ENCODE results near the gene FXYD4. TPM values are rescaled to one million over a fixed set of nuclear protein-coding genes. Genes with fewer than 3 reads are reported as not detected.

The FXYD4 gene
- total RNA-seq, 2 experiments from 2014 or later, result not detected

DNA sequence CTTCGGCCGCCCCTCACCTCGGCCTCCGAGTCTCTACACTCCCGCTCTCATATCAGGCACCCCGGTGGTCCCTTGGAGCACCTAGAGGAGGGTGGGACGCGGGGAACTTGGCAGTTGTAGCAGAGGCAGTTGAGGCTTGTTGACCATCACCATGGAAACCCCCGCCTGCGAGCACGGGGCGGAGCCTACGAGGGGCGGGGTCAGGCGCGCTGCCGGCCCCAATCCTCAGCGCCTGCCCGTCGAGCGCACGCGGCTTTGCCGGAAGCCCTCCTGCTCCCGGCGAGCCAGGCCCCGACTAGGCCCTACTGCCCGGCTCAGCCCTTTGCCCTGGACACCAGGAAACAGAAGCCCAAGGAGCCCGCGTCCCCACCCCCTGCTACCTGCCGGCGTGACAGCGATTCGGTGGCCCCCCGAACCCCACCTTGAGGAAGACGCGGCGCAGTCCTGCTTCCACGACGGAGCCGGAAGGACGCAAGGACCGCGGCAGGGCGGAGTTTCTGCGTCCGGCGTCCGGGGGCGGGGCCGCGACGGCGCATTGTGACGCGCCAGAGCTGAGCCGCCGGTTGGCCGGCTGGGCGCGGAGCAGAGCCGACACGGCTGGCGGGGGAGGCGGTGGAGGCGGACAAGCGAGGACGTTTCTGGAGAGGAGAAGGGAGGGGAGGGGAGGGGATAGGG is 37.4 kb downstream of the FXYD4 start, which contains the start of gene HNRNPF:
TSS of gene HNRNPF (minus strand) at position 477 of the 675 bp plus-strand sequence. CDS start 21,302 bp downstream, outside the sequence.
- H3K9me2 ChIP-seq (ENCODE audit: insufficient read depth, low read length), result no peaks in the 10 kb centered on the region
- no peak for TF ChIP-seq EZH2phosphoT487 (IDR thresholded peaks at IDR 0.05; ENCODE audit: borderline replicate concordance, low read depth, low read length)
- no peak for TF ChIP-seq CTCF (conservative IDR thresholded peaks at IDR 0.05; ENCODE audit: low read length)
- CTCF ChIA-PET (ENCODE audit: unreplicated experiment), result interaction anchor here (0.8 kb wide), 1 partner anchor 10 kb away, joined by 4 read pairs; no protein-coding TSS in a partner anchor
- peaks cover 14% of the 10 kb centered on the region; the same call in 1 of the 2 replicates for H4K20me1 ChIP-seq (ENCODE audit: insufficient read depth, low read length)
- H2AFZ ChIP-seq (ENCODE audit: low read length), result peak within 1 kb of the TSS; percentile 24; the same call in 1 of the 2 replicates
- intact Hi-C loops (cut with micrococcal nuclease; ENCODE audit: unreplicated experiment), result loop anchor here (1.0 to 2.0 kb wide), 2 partner anchors 9 to 28 kb away; partner anchors contain the start of gene ZNF487
- H3K9me3 ChIP-seq (ENCODE audit: low read length), result no peaks in the 10 kb centered on the region
- H3K4me2 ChIP-seq (ENCODE audit: low read length), result peak within 1 kb of the TSS; percentile 91
- POLR2A ChIA-PET, result interaction anchor here (1.0 to 1.7 kb wide), 7 partner anchors 9 to 52 kb away, joined by 3 to 13 read pairs (median 8); no protein-coding TSS in a partner anchor
- H3K27ac ChIP-seq (ENCODE audit: low read depth, low read length, poor library complexity, severe bottlenecking), result peak within 1 kb of the TSS; percentile 82
- H3K4me3 ChIP-seq (ENCODE audit: low read depth, low read length, poor library complexity, severe bottlenecking), result peak within 1 kb of the TSS; percentile 92
- H3K4me1 ChIP-seq (ENCODE audit: insufficient read depth, low read length, poor library complexity, severe bottlenecking), result peaks cover 35% of the 10 kb centered on the region
- DNase-seq (ENCODE audit: low spot score), result peak; percentile 97
- no TSS peak for BruUV-seq (replicated peaks)
- peaks cover 44% of the 10 kb centered on the region for H3K36me3 ChIP-seq (ENCODE audit: insufficient read depth, low read length)
- H3K79me2 ChIP-seq (ENCODE audit: insufficient read depth, low read depth, low read length), result peaks cover 61% of the 10 kb centered on the region

- Histone ChIP-seq H3K9me3 (ENCODE audit: low read length) (no peaks in the 10 kb centered on the region), H3K79me2 (ENCODE audit: insufficient read depth, low read depth, low read length) (peaks cover 54% of the 10 kb centered on the region), H3K27ac (ENCODE audit: low read depth, low read length, poor library complexity, severe bottlenecking) (peak overlapping the region; percentile 82), H3K36me3 (ENCODE audit: insufficient read depth, low read length) (peaks cover 37% of the 10 kb centered on the region), H3K4me1 (ENCODE audit: insufficient read depth, low read length, poor library complexity, severe bottlenecking) (peaks cover 28% of the 10 kb centered on the region), H2AFZ (ENCODE audit: low read length) (peak overlapping the region; percentile 24; the same call in 1 of the 2 replicates), H3K4me3 (ENCODE audit: low read depth, low read length, poor library complexity, severe bottlenecking) (peak overlapping the region; percentile 92), H4K20me1 (ENCODE audit: insufficient read depth, low read length) (peaks cover 9% of the 10 kb centered on the region; the same call in 1 of the 2 replicates), H3K4me2 (ENCODE audit: low read length) (peak overlapping the region; percentile 87), H3K9me2 (ENCODE audit: insufficient read depth, low read length) (no peaks in the 10 kb centered on the region)
- intact Hi-C loops (cut with micrococcal nuclease; ENCODE audit: unreplicated experiment), result loop anchor here (1.0 to 2.0 kb wide), 2 partner anchors 9 to 27 kb away; partner anchors contain the start of gene ZNF487
- no TSS peak for BruUV-seq (replicated peaks)
- CTCF ChIA-PET (ENCODE audit: unreplicated experiment), result interaction anchor here (0.6 to 0.8 kb wide), 2 partner anchors 10 to 14 kb away, joined by 3 to 4 read pairs; no protein-coding TSS in a partner anchor
- POLR2A ChIA-PET, result interaction anchor here (0.7 to 1.7 kb wide), 8 partner anchors 9 to 51 kb away, joined by 3 to 9 read pairs (median 6); partner anchors contain the start of gene ZNF487
- DNase-seq (ENCODE audit: low spot score), result no peak
- TF ChIP-seq EZH2phosphoT487 (IDR thresholded peaks at IDR 0.05; ENCODE audit: borderline replicate concordance, low read depth, low read length) (no peak), CTCF (conservative IDR thresholded peaks at IDR 0.05; ENCODE audit: low read length) (peak; percentile 24; the same call in 1 of the 2 replicates)
Observed at GRCh38 chr10:43409385-43410109, 38.1 kb downstream of the FXYD4 start.

Data from OCI-LY7 (cell line).